Spleen (tissue), 11 donors: Measurements from ENCODE around the gene NTN1. TPM values are rescaled to one million over a fixed set of nuclear protein-coding genes. Genes with fewer than 3 reads are reported as not detected.

Experiments used
- DNase-seq: peaks from one replicate; pipeline ENCODE4 v3.0.0-alpha.2; 2020
- H3K27ac ChIP-seq, 8 donors: fragments of 200-600 bp; sonication (generic) in 7 of 8; 1 replicate in 4 of 8; 2 replicates in 4 of 8; pipeline versions ENCODE4 v1.5.0 to v1.8.0; 2016 to 2021; ENCODE audit warnings: inconsistent platforms in 4 of 8, mild to moderate bottlenecking in 4 of 8, moderate library complexity in 1 of 8
- H3K27me3 ChIP-seq, 7 donors: fragments of 200-600 bp; sonication (generic) in 6 of 7; replicated peaks in 1 of 7; 1 replicate in 4 of 7; 2 replicates in 3 of 7; pipeline versions ENCODE4 v1.5.0 to v1.8.0; 2016 to 2021; ENCODE audit warnings: inconsistent platforms in 3 of 7, mild to moderate bottlenecking in 1 of 7
- H3K36me3 ChIP-seq, 6 donors: fragments of 200-600 bp; sonication (generic) in 5 of 6; 1 replicate in 4 of 6; 2 replicates in 2 of 6; pipeline versions ENCODE4 v1.5.0 to v1.8.0; 2016 to 2021; ENCODE audit warnings: inconsistent platforms in 2 of 6
- H3K4me1 ChIP-seq, 6 donors: fragments of 200-600 bp; sonication (generic) in 5 of 6; 1 replicate in 3 of 6; 2 replicates in 3 of 6; pipeline versions ENCODE4 v1.5.0 to v1.8.0; 2016 to 2021; ENCODE audit warnings: inconsistent platforms in 3 of 6
- H3K4me3 ChIP-seq, 8 donors: fragments of 200-600 bp; sonication (generic) in 7 of 8; 1 replicate in 4 of 8; 2 replicates in 4 of 8; pipeline versions ENCODE4 v1.5.0 to v1.8.0; 2016 to 2021; ENCODE audit warnings: inconsistent platforms in 4 of 8, mild to moderate bottlenecking in 4 of 8, moderate library complexity in 2 of 8
- H3K9me3 ChIP-seq, 8 donors: fragments of 200-600 bp; sonication (generic) in 7 of 8; 1 replicate in 4 of 8; 2 replicates in 4 of 8; pipeline versions ENCODE4 v1.5.0 to v1.8.0; 2016 to 2021; ENCODE audit warnings: inconsistent platforms in 4 of 8
- CTCF ChIP-seq, 11 experiments: fragments of 200-600 bp in 7 of 11; fragments of 450-650 bp in 4 of 11; sonication (generic) in 4 of 11; IDR thresholded peaks in 8 of 11; conservative IDR thresholded peaks in 3 of 11; 1 replicate in 7 of 11; 2 replicates in 4 of 11; pipeline versions ENCODE4 v1.4.0 to v1.8.0; 2016 to 2021; ENCODE audit warnings: antibody characterized with exemption in 11 of 11, inconsistent platforms in 4 of 11, mild to moderate bottlenecking in 1 of 11
- POLR2A ChIP-seq, 3 donors: fragments of 450-650 bp; IDR thresholded peaks; one replicate each; pipeline ENCODE4 v1.5.1; 2017; ENCODE audit warnings: antibody characterized with exemption in 3 of 3, mild to moderate bottlenecking in 1 of 3
- POLR2AphosphoS5 ChIP-seq, 3 donors: sonication (generic); formaldehyde crosslinking; IDR thresholded peaks; one replicate each; pipeline ENCODE4 v1.5.1; 2017; ENCODE audit warnings: antibody characterized with exemption in 3 of 3
- WGBS, 5 donors: extraction: QIAGEN DNeasy Blood & Tissue Kit in 3 of 5; methylation state at CpG; one replicate each; pipeline versions ENCODE4 v1.1.5 to v1.1.7; 2013 to 2018; 5-methylcytosine and 5-hydroxymethylcytosine counted together
- intact Hi-C: fragments of 100-400 bp; cut with DNase I; formaldehyde crosslinking; loops from one replicate; pipeline ENCODE4 v1.15.0; 2023; ENCODE audit warnings: low total_unique reads
- polyA plus RNA-seq, 3 donors: library from polyadenylated mRNA; stranded (reverse); fragments of 200-250 nt; gene quantifications; one replicate each; pipeline ENCODE4 v1.2.1, GENCODE V29; 2013
- total RNA-seq, 7 donors: library from RNA; depleted of rRNA in 3 of 7; stranded (reverse); fragments of >200 nt in 3 of 7; fragmentation: NEBNext Ultra II Directional in 4 of 7; extraction: Animal tissue kit (Norgen Biotek cat#: 25700) in 4 of 7; gene quantifications; one replicate each; pipeline versions ENCODE4 v1.1.0 to v1.2.1, GENCODE V29; 2016 to 2021
- donor health status: healthy with polysubstance abuse.
- donor health status: DM: no; HTN: no; CAD: no; lungs with moderate emphysema.
- donor health status: DM: no; HTN: no; CAD: no.
- donor health status: Bipolar disorder and iron deficiency.
- donor health status: healthy.
- donor health status: DM: no; HTN: no; CAD: no.
- donor health status: DM: yes; HTN: yes; CAD: no.

Gene NTN1
- total and polyA plus RNA-seq, 10 donors = 0.07 to 0.43 (median 0.23) TPM; not detected in 2

GRCh38 chr17:9054126-9054975 lies 33.0 kb downstream of the NTN1 start:
- H3K36me3 ChIP-seq = no peaks in the 10 kb centered on the region
- no peaks in the 10 kb centered on the region for H3K9me3 ChIP-seq
- no peaks in the 10 kb centered on the region for H3K4me1 ChIP-seq
- H3K27ac ChIP-seq = no peak overlapping the region
- 74 to 79% (median 79%) methylated on average over 27 of the region's 27 CpGs for WGBS, 5 donors
- TF ChIP-seq POLR2A (IDR thresholded peaks at IDR 0.05) = no peak
- no peak for TF ChIP-seq CTCF (IDR thresholded peaks at IDR 0.05 in 8 of 11, conservative IDR thresholded peaks at IDR 0.05 in 3 of 11)
- TF ChIP-seq POLR2AphosphoS5 (IDR thresholded peaks at IDR 0.05) = no peak
- intact Hi-C loops = no loop called here
- H3K4me3 ChIP-seq = no peak overlapping the region
- no peak for DNase-seq
- H3K27me3 ChIP-seq = peaks cover 0 to 21% (median 0%) of the 10 kb centered on the region in 7 donors

GRCh38 chr17:9055281-9055680 lies 34.0 kb downstream of the NTN1 start:
- intact Hi-C loops = no loop called here
- H3K4me3 ChIP-seq = no peak overlapping the region
- H3K36me3 ChIP-seq = no peaks in the 10 kb centered on the region
- no peak overlapping the region for H3K27ac ChIP-seq
- WGBS, 5 donors = 78 to 89% (median 83%) methylated on average over 4 of the region's 4 CpGs
- H3K4me1 ChIP-seq = no peaks in the 10 kb centered on the region
- no peak for DNase-seq
- no peaks in the 10 kb centered on the region for H3K9me3 ChIP-seq
- TF ChIP-seq POLR2A (IDR thresholded peaks at IDR 0.05) = no peak
- no peak for TF ChIP-seq POLR2AphosphoS5 (IDR thresholded peaks at IDR 0.05)
- no peak for TF ChIP-seq CTCF (IDR thresholded peaks at IDR 0.05 in 8 of 11, conservative IDR thresholded peaks at IDR 0.05 in 3 of 11)
- peaks cover 0 to 21% (median 0%) of the 10 kb centered on the region in 7 donors for H3K27me3 ChIP-seq

- 83 to 91% (median 84%) methylated on average over 10 to 12 of the region's 12 CpGs for WGBS, 5 donors
- no peaks in the 10 kb centered on the region for H3K4me1 ChIP-seq
- H3K9me3 ChIP-seq = no peaks in the 10 kb centered on the region
- no peaks in the 10 kb centered on the region for H3K36me3 ChIP-seq
- no peak overlapping the region for H3K4me3 ChIP-seq
- no peak for DNase-seq
- intact Hi-C loops = no loop called here
- peaks cover 0 to 21% (median 0%) of the 10 kb centered on the region in 7 donors for H3K27me3 ChIP-seq
- H3K27ac ChIP-seq = no peak overlapping the region
- no peak for TF ChIP-seq POLR2AphosphoS5 (IDR thresholded peaks at IDR 0.05)
- TF ChIP-seq POLR2A (IDR thresholded peaks at IDR 0.05) = no peak
- TF ChIP-seq CTCF (IDR thresholded peaks at IDR 0.05 in 8 of 11, conservative IDR thresholded peaks at IDR 0.05 in 3 of 11) = no peak
These were observed 35.3 kb downstream of the NTN1 start for GRCh38 chr17:9056566-9056965.

- no peak overlapping the region for H3K4me3 ChIP-seq
- H3K9me3 ChIP-seq = no peaks in the 10 kb centered on the region
- 59 to 68% (median 63%) methylated on average over 7 of the region's 7 CpGs for WGBS, 5 donors
- no peaks in the 10 kb centered on the region for H3K36me3 ChIP-seq
- TF ChIP-seq CTCF (IDR thresholded peaks at IDR 0.05 in 8 of 11, conservative IDR thresholded peaks at IDR 0.05 in 3 of 11) = no peak
- no peak for TF ChIP-seq POLR2AphosphoS5 (IDR thresholded peaks at IDR 0.05)
- no peak for TF ChIP-seq POLR2A (IDR thresholded peaks at IDR 0.05)
- peaks cover 0 to 21% (median 0%) of the 10 kb centered on the region in 7 donors for H3K27me3 ChIP-seq
- DNase-seq = no peak
- intact Hi-C loops = no loop called here
- H3K4me1 ChIP-seq = no peaks in the 10 kb centered on the region
- H3K27ac ChIP-seq = no peak overlapping the region
These were observed 36.0 kb downstream of the NTN1 start for GRCh38 chr17:9057310-9057709.
